22Rv1 (cell line): Measurements from ENCODE around the gene MMD2.

Experiments
- ZFX ChIP-seq: fragments of 450-650 bp; IDR thresholded peaks from 2 replicates; pipeline ENCODE4 v1.6.1; 2017; ENCODE audit warnings: antibody characterized with exemption, borderline replicate concordance
- TF ChIP-seq, protein P1 (sequence below): fragments of 450-650 bp; IDR thresholded peaks from 2 replicates; pipeline ENCODE4 v1.5.1; 2017; ENCODE audit warnings: mild to moderate bottlenecking

DNA sequence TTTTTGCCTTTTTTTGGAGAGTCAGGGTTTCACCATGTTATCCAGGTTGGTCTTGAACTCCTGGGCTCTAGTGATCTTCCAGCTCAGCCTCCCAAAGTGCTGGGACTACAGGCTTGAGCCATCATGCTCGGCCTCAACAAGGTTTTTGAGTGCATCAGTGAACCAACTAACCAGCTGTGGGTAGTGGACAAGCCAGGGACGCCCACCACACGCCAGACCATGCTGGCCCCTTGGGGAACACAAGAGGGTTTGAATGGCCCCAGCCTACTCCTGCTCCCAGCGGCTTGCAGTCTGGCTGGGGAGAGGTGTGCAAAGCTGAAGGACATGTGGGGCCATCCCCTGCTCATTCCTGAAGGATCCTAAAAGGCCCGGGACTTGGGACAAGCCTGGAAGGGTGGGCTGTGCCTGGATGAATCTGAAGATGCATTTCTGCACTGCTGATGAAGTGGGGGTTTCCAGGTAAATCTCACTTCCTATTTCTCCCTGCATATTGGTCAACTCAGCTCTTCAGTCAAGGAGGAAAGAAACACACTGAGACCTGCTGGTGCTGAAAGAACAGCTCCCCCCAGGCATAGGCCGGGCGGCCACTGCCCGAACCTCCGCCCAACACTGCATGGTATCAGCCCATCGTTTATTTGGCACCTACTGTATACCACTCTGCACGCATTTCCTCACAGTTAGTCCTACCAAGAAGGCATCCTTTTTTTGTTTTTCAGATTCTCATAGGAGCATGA is 6.9 kb downstream of the MMD2 start:
- TF ChIP-seq, protein P1, sequence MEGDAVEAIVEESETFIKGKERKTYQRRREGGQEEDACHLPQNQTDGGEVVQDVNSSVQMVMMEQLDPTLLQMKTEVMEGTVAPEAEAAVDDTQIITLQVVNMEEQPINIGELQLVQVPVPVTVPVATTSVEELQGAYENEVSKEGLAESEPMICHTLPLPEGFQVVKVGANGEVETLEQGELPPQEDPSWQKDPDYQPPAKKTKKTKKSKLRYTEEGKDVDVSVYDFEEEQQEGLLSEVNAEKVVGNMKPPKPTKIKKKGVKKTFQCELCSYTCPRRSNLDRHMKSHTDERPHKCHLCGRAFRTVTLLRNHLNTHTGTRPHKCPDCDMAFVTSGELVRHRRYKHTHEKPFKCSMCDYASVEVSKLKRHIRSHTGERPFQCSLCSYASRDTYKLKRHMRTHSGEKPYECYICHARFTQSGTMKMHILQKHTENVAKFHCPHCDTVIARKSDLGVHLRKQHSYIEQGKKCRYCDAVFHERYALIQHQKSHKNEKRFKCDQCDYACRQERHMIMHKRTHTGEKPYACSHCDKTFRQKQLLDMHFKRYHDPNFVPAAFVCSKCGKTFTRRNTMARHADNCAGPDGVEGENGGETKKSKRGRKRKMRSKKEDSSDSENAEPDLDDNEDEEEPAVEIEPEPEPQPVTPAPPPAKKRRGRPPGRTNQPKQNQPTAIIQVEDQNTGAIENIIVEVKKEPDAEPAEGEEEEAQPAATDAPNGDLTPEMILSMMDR = no peak
- no peak for TF ChIP-seq ZFX
